ENCODE data around the gene FAM240A.

FAM240A gene

DNA sequence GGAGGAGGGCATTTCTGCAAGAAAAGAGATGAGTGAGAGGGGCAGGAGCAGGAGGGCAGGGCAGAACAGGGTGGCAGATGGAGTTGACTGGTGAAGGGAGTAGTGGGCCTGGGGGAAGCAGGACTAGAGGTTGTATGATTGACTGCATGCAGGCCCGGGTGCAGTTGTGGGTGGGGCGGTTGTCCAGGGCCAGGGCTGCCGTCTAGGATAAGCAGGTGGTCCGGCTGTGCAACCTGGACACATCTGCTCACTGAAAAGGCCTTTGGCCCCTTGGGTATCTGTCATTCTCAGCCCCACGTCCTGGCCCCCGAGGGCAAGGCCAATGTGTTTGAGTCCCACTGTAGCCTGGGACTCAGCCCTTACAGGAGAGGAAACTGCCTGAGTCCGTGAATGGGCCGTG is 55.8 kb downstream of the FAM240A start:
- TF ChIP-seq, protein P1, sequence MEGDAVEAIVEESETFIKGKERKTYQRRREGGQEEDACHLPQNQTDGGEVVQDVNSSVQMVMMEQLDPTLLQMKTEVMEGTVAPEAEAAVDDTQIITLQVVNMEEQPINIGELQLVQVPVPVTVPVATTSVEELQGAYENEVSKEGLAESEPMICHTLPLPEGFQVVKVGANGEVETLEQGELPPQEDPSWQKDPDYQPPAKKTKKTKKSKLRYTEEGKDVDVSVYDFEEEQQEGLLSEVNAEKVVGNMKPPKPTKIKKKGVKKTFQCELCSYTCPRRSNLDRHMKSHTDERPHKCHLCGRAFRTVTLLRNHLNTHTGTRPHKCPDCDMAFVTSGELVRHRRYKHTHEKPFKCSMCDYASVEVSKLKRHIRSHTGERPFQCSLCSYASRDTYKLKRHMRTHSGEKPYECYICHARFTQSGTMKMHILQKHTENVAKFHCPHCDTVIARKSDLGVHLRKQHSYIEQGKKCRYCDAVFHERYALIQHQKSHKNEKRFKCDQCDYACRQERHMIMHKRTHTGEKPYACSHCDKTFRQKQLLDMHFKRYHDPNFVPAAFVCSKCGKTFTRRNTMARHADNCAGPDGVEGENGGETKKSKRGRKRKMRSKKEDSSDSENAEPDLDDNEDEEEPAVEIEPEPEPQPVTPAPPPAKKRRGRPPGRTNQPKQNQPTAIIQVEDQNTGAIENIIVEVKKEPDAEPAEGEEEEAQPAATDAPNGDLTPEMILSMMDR (IDR thresholded peaks at IDR 0.05; ENCODE audit: insufficient read depth, missing control alignments), result no peak
- no peak for FAIRE-seq
- DNase-seq (ENCODE audit: insufficient read length, low spot score), result peak; percentile 7

DNA sequence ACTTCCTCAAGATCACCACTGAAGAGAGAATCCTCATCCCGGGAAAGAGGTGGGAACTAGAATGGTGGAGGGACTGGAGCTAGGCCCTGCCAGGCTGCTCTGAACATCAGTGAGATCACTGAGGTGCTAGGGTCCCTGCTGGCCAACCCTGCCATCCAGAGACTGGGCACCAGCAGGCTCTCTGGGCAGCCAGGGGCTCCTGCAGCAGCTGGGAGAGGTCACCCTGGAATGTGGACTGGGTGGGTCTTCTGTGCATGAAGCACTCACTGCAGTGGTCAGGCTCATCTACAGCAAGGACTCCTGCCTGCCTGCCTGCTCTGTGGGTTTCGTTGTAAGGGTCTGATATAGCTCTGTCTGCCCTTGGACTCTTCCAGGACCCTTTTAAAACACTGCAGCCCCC is 56.3 kb downstream of the FAM240A start:
- TF ChIP-seq, protein P1 (IDR thresholded peaks at IDR 0.05; ENCODE audit: insufficient read depth, missing control alignments), result no peak
- DNase-seq (ENCODE audit: insufficient read length, low spot score), result peak; percentile 4
- FAIRE-seq, result no peak

DNA sequence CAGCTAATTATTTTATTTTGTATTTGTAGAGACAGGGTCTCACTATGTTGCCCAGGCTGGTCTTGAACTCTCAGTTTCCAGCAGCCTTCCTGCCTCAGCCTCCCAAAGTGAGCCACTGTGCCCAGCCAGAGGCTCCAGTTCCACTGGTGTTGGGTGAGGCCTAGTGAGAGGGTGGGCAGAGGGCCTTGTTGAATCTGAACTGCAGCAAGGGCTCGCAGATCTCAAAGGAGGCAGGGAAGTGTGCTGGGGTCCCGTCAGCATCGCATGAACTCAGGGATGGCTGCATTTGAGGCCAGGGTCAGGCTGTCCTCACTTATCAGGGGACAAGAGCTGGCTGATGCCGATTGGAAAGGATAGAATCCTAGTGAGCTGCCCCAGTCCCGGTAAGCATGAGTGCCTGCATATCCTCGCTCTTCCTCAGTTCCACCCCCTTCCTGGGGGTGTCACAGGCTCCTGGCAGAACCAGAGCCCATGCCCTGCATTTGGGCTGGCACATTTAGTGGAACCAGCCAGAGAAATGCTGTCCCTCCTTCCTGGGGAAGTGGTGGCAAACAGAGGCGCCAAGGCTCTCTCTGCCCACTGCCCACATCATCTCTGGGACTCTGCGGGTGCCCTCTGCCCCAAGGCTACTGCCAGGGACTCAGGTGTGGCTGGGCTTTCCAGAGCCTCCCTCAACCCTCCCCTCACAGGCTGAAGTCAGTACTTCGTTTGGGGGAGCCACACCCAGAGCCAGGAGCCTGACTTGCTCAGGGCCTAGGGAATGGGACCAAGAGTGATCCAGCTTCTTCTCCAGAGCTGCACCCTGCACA is 57.1 kb downstream of the FAM240A start:
- FAIRE-seq (no peak), DNase-seq (ENCODE audit: insufficient read length, low spot score) (peak; percentile 5)

DNA sequence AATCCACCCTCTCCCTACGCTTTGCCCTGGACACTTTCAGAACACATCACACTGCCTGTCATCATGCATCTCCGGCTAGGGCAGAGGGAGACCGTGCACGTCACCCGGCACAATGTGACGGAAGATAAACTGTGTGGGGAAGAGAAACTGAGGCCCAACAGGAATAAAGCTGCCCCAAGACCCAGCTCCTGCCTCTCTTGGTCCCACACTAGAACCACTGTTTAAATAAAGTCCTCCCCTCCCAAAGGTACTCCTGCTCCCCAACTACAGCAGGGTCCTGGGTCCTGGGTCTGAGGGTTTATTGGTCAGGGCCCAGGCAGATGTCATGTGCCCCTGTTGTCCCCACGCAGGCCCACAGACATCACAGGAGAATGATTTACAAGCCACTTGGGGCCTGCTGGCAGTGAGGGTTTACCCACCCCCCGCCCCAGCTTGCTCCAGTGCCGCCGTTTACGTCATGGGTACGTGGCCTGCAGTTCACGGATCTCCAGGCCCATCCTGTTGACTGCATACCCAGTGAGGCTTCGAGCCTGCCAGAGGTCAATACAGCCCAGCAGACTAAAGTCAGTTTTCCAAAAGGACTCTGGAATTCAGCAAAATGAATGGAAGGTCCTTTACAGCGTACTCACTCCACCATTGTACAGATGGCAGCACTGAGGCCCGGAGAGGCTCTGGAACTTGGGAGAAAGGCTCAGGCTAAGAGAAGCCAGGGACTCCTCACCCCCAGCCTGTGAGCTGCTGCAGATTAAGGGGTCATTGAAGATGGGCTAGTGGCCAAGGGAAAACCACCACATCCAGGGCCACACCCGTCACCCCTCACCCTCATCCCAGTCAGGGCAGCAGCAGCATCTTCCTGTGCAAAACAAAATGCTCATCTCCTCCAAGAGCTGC is 57.9 kb downstream of the FAM240A start:
- FAIRE-seq, result no peak
- TF ChIP-seq, protein P1 (IDR thresholded peaks at IDR 0.05; ENCODE audit: insufficient read depth, missing control alignments), result no peak
- peak; percentile 11 for DNase-seq (ENCODE audit: insufficient read length, low spot score)

More for the DNA sequence above, 57.1 kb downstream of the FAM240A start:
- TF ChIP-seq, protein P1 (IDR thresholded peaks at IDR 0.05; ENCODE audit: insufficient read depth, missing control alignments), result no peak

GRCh38 chr3:46670891-46671427 is 58.6 kb downstream of the FAM240A start:
- TF ChIP-seq, protein P1 (IDR thresholded peaks at IDR 0.05; ENCODE audit: insufficient read depth, missing control alignments), result no peak
- no peak for FAIRE-seq
- DNase-seq (ENCODE audit: insufficient read length, low spot score), result no peak

GRCh38 chr3:46671541-46672348 is 59.4 kb downstream of the FAM240A start:
- DNase-seq (ENCODE audit: insufficient read length, low spot score), result peak; percentile 1
- no peak for FAIRE-seq
- TF ChIP-seq, protein P1 (IDR thresholded peaks at IDR 0.05; ENCODE audit: insufficient read depth, missing control alignments), result no peak

All from D721Med (cell line).